ENCODE results near the gene PABPC1L2A.
"Not testable (repeated sequence)": the region's sequence is repeated elsewhere in the genome, so short reads cannot be mapped to it uniquely, and the experiment has no call there.

The PABPC1L2A gene
- 0 reads per million in 2 donors for total RNA-seq

- DNase-seq = not testable (repeated sequence)
These were observed at the start of gene PABPC1L2A for GRCh38 chrX:73079024-73079562. PABPC1L2A (minus strand) TSS chrX:73079512; CDS start chrX:73079386, 126 bp downstream.

GRCh38 chrX:73127700-73128241, 48.5 kb upstream of the PABPC1L2A start:
- DNase-seq = peak in 1 of 5 experiments; percentile 33

GRCh38 chrX:73126240-73126639, 46.9 kb upstream of the PABPC1L2A start:
- no peak for DNase-seq

DNA sequence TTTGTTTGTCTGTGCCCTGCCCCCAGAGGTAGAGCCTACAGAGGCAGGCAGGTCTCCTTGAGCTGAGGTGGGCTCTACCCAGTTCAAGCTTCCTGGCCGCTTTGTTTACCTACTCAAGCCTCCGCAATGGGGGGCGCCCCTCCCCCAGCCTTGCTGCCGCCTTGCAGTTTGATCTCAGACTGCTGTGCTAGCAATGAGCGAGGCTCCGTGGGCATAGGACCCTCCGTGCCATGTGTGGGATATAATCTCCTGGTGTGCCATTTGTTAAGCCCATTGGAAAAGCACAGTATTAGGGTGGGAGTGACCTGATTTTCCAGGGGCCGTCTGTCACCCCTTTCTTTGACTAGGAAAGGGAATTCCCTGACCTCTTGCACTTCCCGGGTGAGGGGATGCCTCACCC, 20.2 kb upstream of the PABPC1L2A start:
- not testable (repeated sequence) for DNase-seq

DNA sequence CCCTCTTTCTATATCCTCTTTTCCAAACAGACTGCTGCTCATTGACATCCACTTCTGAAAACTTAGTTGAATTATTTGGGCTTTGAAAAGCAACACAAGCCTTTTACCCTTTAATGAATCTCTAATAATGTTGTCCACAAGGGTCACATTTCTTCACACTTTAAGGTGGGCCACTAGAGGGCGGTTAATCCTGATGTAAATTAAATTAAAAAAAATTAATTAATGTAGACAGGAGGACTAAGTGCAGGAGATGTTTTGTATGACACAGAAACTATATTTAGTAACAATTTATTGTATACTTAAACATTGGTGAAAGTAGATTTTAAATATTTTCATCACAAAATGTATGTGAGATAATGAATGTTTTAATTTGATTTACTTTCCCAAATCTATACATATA, 7.5 kb upstream of the PABPC1L2A start:
- DNase-seq = peak in 1 of 5 experiments; percentile 1

DNA sequence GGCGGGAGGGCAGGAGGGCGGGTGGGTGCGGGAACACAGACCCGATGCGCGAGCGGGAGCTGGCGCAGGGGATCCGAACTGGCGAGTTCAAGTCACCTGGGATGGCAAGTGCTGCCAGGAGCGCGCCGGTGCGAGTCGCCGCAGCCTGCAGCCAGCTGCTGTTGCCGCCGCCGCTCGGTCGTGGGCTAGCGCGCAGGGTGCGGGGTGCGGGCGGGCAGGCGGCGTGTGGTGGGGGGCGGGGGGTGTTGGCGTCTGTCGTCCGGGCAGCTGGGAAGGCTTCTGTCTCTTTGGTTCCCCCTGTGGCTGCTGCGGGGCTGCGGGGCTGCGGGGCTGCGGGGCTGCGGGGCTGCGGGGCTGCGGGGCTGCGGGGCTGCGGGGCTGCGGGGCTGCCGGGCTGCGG, 572 bp upstream of the PABPC1L2A start:
- DNase-seq = not testable (repeated sequence)

GRCh38 chrX:73078597-73078996, 715 bp downstream of the PABPC1L2A start:
- not testable (repeated sequence) for DNase-seq

- no peak for DNase-seq
These were observed 2.5 kb downstream of the PABPC1L2A start for GRCh38 chrX:73076838-73077237.

GRCh38 chrX:73069365-73070035, 9.8 kb downstream of the PABPC1L2A start:
- no peak for DNase-seq

DNA sequence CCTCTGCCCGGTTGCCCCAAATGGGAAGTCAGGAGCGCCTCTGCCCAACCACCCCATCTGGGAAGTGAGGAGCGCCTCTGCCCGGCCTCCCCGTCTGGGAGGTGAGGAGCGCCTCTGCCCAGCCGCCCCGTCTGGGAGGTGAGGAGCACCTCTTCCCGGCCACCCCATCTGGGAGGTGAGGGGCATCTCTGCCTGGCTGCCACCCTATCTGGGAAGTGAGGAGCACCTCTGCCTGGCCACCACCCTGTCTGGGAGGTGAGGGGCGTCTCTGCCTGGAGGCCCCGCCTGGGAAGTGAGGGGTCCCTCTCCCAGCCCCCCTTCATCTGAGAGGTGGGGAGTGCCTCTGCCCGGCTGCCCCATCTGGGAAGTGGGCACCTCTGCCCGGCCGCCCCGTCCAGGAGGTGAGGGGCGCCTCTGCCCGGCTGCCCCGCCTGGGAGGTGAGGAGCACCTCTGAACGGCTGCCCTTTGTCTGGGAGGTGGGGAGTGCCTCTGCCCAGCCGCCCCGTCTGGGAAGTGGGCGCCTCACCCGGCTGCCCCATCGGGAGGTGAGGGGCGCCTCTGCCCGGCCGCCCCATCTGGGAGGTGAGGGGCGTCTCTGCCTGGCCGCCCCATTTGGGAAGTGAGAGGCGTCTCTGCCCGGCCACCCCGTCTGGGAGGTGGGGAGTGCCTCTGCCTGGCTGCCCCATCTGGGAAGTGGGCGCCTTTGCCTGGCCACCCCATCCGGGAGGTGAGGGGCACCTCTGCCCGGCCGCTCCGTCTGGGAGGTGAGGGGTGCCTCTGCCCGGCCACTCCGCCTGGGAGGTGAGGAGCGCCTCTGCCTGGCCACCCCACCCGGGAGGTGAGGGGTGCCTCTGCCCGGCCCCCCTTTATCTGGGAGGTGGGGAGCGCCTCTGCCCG, 10.6 kb downstream of the PABPC1L2A start:
- DNase-seq = no peak

- DNase-seq = not testable (repeated sequence)
These were observed 11.4 kb downstream of the PABPC1L2A start for GRCh38 chrX:73067761-73068466.

GRCh38 chrX:73028876-73029275, 50.4 kb downstream of the PABPC1L2A start:
- DNase-seq = no peak

Data from T-helper 2 cell (primary cell).